Gastroesophageal sphincter (tissue), 3 donors: Measurements from ENCODE around the gene TRMT10B.

Experiments
- POLR2A ChIP-seq, 2 donors: fragments of 450-650 bp; IDR thresholded peaks; one replicate each; pipeline ENCODE4 v1.6.1; 2017; ENCODE audit warnings: antibody characterized with exemption in 2 of 2, mild to moderate bottlenecking in 2 of 2, moderate library complexity in 1 of 2
- TF ChIP-seq, protein P1 (sequence below), 4 experiments: fragments of 200-600 bp in 2 of 4; fragments of 450-650 bp in 2 of 4; sonication (generic) in 1 of 4; IDR thresholded peaks; one replicate each; pipeline ENCODE4 v1.5.1; 2017 to 2019; ENCODE audit warnings: antibody characterized with exemption in 4 of 4, mild to moderate bottlenecking in 2 of 4, moderate library complexity in 2 of 4

DNA sequence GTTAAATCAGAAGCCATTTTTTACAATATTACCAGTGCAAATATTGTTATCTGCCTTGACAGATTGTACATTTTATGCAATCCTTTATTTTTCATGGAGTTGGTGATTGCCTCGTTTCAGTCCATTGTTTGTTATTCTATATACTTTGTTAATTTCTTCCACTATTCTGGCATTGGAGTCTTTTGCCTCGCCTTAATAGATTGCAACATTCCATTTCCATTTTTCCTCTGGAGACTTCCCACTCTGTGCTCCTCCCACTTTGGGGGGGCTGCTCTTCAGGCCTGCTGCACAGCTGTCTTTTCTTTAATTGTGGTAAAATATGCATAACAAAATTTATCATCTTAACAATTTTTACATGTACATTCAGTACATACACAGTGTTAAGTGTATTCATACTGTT is 42.6 kb downstream of the TRMT10B start:
- no peak for TF ChIP-seq POLR2A (IDR thresholded peaks at IDR 0.05)
- TF ChIP-seq, protein P1, sequence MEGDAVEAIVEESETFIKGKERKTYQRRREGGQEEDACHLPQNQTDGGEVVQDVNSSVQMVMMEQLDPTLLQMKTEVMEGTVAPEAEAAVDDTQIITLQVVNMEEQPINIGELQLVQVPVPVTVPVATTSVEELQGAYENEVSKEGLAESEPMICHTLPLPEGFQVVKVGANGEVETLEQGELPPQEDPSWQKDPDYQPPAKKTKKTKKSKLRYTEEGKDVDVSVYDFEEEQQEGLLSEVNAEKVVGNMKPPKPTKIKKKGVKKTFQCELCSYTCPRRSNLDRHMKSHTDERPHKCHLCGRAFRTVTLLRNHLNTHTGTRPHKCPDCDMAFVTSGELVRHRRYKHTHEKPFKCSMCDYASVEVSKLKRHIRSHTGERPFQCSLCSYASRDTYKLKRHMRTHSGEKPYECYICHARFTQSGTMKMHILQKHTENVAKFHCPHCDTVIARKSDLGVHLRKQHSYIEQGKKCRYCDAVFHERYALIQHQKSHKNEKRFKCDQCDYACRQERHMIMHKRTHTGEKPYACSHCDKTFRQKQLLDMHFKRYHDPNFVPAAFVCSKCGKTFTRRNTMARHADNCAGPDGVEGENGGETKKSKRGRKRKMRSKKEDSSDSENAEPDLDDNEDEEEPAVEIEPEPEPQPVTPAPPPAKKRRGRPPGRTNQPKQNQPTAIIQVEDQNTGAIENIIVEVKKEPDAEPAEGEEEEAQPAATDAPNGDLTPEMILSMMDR (IDR thresholded peaks at IDR 0.05), result no peak
